Measurements from ENCODE around the gene ZFR2.

ZFR2 gene

GRCh38 chr19:3868770-3869456 lies at the start of gene ZFR2:
ZFR2 (minus strand) TSS chr19:3869038; CDS start chr19:3869017, 21 bp downstream.
- H3K4me3 ChIP-seq (ENCODE audit: low read length), result no peak within 1 kb of the TSS
- TF ChIP-seq EZH2phosphoT487 (IDR thresholded peaks at IDR 0.05; ENCODE audit: borderline replicate concordance, low read length), result no peak
- TF ChIP-seq, protein P1, sequence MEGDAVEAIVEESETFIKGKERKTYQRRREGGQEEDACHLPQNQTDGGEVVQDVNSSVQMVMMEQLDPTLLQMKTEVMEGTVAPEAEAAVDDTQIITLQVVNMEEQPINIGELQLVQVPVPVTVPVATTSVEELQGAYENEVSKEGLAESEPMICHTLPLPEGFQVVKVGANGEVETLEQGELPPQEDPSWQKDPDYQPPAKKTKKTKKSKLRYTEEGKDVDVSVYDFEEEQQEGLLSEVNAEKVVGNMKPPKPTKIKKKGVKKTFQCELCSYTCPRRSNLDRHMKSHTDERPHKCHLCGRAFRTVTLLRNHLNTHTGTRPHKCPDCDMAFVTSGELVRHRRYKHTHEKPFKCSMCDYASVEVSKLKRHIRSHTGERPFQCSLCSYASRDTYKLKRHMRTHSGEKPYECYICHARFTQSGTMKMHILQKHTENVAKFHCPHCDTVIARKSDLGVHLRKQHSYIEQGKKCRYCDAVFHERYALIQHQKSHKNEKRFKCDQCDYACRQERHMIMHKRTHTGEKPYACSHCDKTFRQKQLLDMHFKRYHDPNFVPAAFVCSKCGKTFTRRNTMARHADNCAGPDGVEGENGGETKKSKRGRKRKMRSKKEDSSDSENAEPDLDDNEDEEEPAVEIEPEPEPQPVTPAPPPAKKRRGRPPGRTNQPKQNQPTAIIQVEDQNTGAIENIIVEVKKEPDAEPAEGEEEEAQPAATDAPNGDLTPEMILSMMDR (IDR thresholded peaks at IDR 0.05; ENCODE audit: low read depth, low read length, poor library complexity, severe bottlenecking), result no peak
- H3K4me2 ChIP-seq (ENCODE audit: low read length), result no peak within 1 kb of the TSS
- H3K27ac ChIP-seq (ENCODE audit: low read depth, low read length), result no peak within 1 kb of the TSS
- H3F3A ChIP-seq (ENCODE audit: control insufficient read depth, insufficient read depth), result no peaks in the 10 kb centered on the region
- no peaks in the 10 kb centered on the region for H3K36me3 ChIP-seq (ENCODE audit: control insufficient read depth, low read length)
- no peaks in the 10 kb centered on the region for H3K79me2 ChIP-seq (ENCODE audit: control insufficient read depth, low read length)
- H3K27me3 ChIP-seq (ENCODE audit: control insufficient read depth, low read length), result no peaks in the 10 kb centered on the region
- no peaks in the 10 kb centered on the region for H3K9me2 ChIP-seq (replicated peaks; ENCODE audit: control insufficient read depth, low read length)
- no peaks in the 10 kb centered on the region for H3K9me3 ChIP-seq (ENCODE audit: control insufficient read depth, insufficient read depth, low read length)
- no peaks in the 10 kb centered on the region for H3K4me1 ChIP-seq (ENCODE audit: control insufficient read depth, low read length)
- no peaks in the 10 kb centered on the region for H4K20me1 ChIP-seq (ENCODE audit: control insufficient read depth, insufficient read depth, low read depth, low read length)

DNA sequence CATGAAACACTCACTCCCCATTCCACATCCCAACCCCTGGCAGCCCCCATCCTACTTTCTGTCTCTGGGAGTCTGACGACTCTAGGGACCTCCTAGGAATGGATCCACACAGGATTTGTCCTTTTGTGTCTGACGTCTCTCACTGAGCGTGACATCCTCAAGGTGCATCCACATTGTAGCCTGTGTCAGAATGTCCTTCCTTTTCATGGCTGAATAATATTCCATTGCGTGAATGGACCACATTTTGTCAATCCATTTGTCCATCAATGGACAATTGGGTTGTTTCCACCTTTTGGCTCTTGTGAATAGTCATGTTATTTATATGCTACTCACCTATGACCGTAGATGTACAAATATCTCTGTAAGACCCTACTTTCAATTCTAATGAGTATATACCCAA lies 47.2 kb upstream of the ZFR2 start:
- Histone ChIP-seq H3K79me2 (ENCODE audit: control insufficient read depth, low read length) (no peaks in the 10 kb centered on the region), H3K4me2 (ENCODE audit: low read length) (no peak overlapping the region), H3F3A (ENCODE audit: control insufficient read depth, insufficient read depth) (no peaks in the 10 kb centered on the region), H3K4me1 (ENCODE audit: control insufficient read depth, low read length) (no peaks in the 10 kb centered on the region), H3K36me3 (ENCODE audit: control insufficient read depth, low read length) (no peaks in the 10 kb centered on the region), H3K27ac (ENCODE audit: low read depth, low read length) (no peak overlapping the region), H4K20me1 (ENCODE audit: control insufficient read depth, insufficient read depth, low read depth, low read length) (no peaks in the 10 kb centered on the region), H3K27me3 (ENCODE audit: control insufficient read depth, low read length) (peaks cover 5% of the 10 kb centered on the region), H3K9me2 (replicated peaks; ENCODE audit: control insufficient read depth, low read length) (no peaks in the 10 kb centered on the region), H3K4me3 (ENCODE audit: low read length) (no peak overlapping the region), H3K9me3 (ENCODE audit: control insufficient read depth, insufficient read depth, low read length) (no peaks in the 10 kb centered on the region)
- TF ChIP-seq, protein P1 (IDR thresholded peaks at IDR 0.05; ENCODE audit: low read depth, low read length, poor library complexity, severe bottlenecking), result no peak
- no peak for TF ChIP-seq EZH2phosphoT487 (IDR thresholded peaks at IDR 0.05; ENCODE audit: borderline replicate concordance, low read length)

DNA sequence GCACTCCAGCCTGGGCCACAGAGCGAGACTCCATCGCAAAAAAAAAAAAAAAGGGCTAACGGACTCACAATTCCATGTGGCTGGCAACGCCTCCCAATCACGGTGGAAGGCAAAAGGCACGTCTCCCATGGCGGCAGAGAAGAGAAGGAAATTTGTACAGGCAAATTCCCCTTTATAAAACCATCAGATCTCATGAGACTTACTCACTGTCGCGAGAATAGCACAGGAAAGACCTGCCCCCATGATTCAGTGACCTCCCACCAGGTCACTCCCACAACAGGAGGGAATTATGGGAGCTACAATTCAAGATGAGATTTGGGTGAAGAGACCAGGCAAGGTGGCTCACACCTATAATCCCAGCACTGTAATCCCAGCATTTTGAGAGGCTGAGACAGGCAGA lies 45.4 kb upstream of the ZFR2 start:
- H3F3A ChIP-seq (ENCODE audit: control insufficient read depth, insufficient read depth), result no peaks in the 10 kb centered on the region
- no peaks in the 10 kb centered on the region for H3K36me3 ChIP-seq (ENCODE audit: control insufficient read depth, low read length)
- 0 out of 2 replicates have a peak, but pooled peaks cover 5% of the 10 kb centered on the region for H3K9me3 ChIP-seq (ENCODE audit: control insufficient read depth, insufficient read depth, low read length)

More for the DNA sequence above, 45.4 kb upstream of the ZFR2 start:
- Histone ChIP-seq H4K20me1 (ENCODE audit: control insufficient read depth, insufficient read depth, low read depth, low read length) (no peaks in the 10 kb centered on the region), H3K79me2 (ENCODE audit: control insufficient read depth, low read length) (no peaks in the 10 kb centered on the region), H3K4me1 (ENCODE audit: control insufficient read depth, low read length) (no peaks in the 10 kb centered on the region), H3K27ac (ENCODE audit: low read depth, low read length) (no peak overlapping the region), H3K4me3 (ENCODE audit: low read length) (no peak overlapping the region), H3K9me2 (replicated peaks; ENCODE audit: control insufficient read depth, low read length) (no peaks in the 10 kb centered on the region), H3K27me3 (ENCODE audit: control insufficient read depth, low read length) (peaks cover 5% of the 10 kb centered on the region), H3K4me2 (ENCODE audit: low read length) (no peak overlapping the region)
- TF ChIP-seq, protein P1 (IDR thresholded peaks at IDR 0.05; ENCODE audit: low read depth, low read length, poor library complexity, severe bottlenecking), result no peak
- no peak for TF ChIP-seq EZH2phosphoT487 (IDR thresholded peaks at IDR 0.05; ENCODE audit: borderline replicate concordance, low read length)
